SK-N-SH (cell line): Measurements from ENCODE around the gene CTAGE9. TPM values are rescaled to one million over a fixed set of nuclear protein-coding genes. Genes with fewer than 3 reads are reported as not detected.

ENCODE experiments used
- NRF1 ChIP-seq: IDR thresholded peaks from 2 replicates; pipeline ENCODE4 v1.6.1; 2012; ENCODE audit warnings: low read depth, mild to moderate bottlenecking, low read length
- polyA plus RNA-seq, 3 experiments: library from polyadenylated mRNA; depleted of rRNA; stranded (reverse); fragments of >200 nt; gene quantifications; 2 replicates each; pipeline ENCODE4 v1.2.3, GENCODE V29; 2012
- TF ChIP-seq, protein P1 (sequence below): IDR thresholded peaks from 2 replicates; pipeline ENCODE4 v1.4.0; 2012; ENCODE audit warnings: low read depth, borderline replicate concordance
- TF ChIP-seq, protein P2 (sequence below): IDR thresholded peaks from 2 replicates; pipeline ENCODE4 v1.4.0; 2012; ENCODE audit warnings: low read depth, borderline replicate concordance

Gene CTAGE9
- polyA plus RNA-seq, 1 of the 3 experiments (the other 2 are of a cell fraction): not detected

DNA sequence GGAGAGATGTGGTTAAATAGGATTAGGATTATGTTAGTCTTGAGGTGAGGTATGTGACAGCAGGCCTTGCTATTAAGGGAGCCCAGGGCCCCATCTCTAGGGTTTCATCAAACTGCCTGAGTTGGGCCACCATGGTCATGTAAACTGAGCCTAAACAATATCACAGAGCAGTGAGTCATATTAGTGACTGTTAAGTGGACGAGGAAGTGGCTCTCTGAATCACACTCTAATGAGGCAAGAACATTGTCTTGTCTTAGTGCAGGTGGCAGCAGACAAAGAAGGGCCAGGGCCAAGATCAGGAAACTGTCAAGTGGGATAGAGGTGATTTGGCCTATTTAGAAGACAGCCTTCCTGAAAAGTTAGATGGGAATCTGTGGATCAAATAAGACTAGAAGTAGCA is 50.6 kb downstream of the CTAGE9 start (continued):
- TF ChIP-seq, protein P1, sequence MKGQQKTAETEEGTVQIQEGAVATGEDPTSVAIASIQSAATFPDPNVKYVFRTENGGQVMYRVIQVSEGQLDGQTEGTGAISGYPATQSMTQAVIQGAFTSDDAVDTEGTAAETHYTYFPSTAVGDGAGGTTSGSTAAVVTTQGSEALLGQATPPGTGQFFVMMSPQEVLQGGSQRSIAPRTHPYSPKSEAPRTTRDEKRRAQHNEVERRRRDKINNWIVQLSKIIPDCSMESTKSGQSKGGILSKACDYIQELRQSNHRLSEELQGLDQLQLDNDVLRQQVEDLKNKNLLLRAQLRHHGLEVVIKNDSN: no peak
- no peak for TF ChIP-seq NRF1
- TF ChIP-seq, protein P2, sequence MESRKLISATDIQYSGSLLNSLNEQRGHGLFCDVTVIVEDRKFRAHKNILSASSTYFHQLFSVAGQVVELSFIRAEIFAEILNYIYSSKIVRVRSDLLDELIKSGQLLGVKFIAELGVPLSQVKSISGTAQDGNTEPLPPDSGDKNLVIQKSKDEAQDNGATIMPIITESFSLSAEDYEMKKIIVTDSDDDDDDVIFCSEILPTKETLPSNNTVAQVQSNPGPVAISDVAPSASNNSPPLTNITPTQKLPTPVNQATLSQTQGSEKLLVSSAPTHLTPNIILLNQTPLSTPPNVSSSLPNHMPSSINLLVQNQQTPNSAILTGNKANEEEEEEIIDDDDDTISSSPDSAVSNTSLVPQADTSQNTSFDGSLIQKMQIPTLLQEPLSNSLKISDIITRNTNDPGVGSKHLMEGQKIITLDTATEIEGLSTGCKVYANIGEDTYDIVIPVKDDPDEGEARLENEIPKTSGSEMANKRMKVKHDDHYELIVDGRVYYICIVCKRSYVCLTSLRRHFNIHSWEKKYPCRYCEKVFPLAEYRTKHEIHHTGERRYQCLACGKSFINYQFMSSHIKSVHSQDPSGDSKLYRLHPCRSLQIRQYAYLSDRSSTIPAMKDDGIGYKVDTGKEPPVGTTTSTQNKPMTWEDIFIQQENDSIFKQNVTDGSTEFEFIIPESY: no peak
- TF ChIP-seq, all 33 proteins: peak for 0

Other genes starting within 250 kb of the CTAGE9 start
- gene ARG1, start 137.8 kb downstream of the CTAGE9 start, polyA plus RNA-seq (2012; rRNA removed): not detected in 2 replicates
- 10.1 and 14.5 TPM in 2 replicates for gene MED23, start 82.8 kb downstream of the CTAGE9 start, polyA plus RNA-seq (2012; rRNA removed)
- gene ENPP3, start 73.7 kb downstream of the CTAGE9 start, polyA plus RNA-seq (2012; rRNA removed): not detected in 2 replicates
- not detected in 2 replicates for gene OR2A4, start 9.6 kb downstream of the CTAGE9 start, polyA plus RNA-seq (2012; rRNA removed)
- gene ENPP1, start 97.0 kb upstream of the CTAGE9 start, polyA plus RNA-seq (2012; rRNA removed): not detected in 2 replicates
- gene CCN2, start 240.4 kb upstream of the CTAGE9 start, polyA plus RNA-seq (2012; rRNA removed): 486 and 709 TPM in 2 replicates